CD4-positive, alpha-beta T cell treated with Interleukin-17A for 1 hour (primary cell): ENCODE results near the gene AUTS2.

Source experiments
- DNase-seq: peaks from one replicate; pipeline ENCODE4 v3.0.0-alpha.2; 2020

The AUTS2 gene

DNA sequence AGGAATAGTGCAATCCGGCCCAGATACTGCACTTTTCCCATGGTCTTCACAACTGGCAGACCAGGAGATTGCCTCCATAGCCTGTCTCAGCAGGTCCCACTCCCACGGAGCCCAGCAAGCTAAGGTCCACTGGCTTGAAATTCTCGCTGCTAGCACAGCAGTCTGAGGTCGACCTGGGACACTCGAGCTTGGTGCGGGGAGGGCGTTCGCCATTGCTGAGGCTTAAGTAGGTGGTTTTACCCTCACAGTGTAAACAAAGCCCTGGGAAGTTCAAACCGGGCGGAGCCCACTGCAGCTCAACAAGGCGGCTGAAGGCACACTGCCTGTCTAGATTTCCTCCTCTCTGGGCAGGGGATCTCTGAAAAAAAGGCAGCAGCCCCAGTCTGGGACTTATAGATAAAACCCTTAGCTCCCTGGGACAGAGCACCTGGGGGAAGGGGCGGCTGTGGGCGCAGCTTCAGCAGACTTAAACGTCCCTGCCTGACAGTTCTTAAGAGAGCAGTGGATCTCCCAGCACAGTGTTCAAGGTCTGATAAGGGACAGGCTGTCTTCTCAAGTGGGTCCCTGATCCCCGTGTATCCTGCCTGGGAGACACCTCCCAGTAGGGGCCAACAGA, 1240.1 kb downstream of the AUTS2 start:
- no peak for DNase-seq
